K562 (cell line): ENCODE results near the gene TOGARAM2. TPM values are rescaled to one million over a fixed set of nuclear protein-coding genes. Genes with fewer than 3 reads are reported as not detected.

Source experiments
- ADNP ChIP-seq: fragments of 200-800 bp; sonication (Bioruptor generic); IDR thresholded peaks from 2 replicates; pipeline ENCODE4 v1.6.1; 2016; ENCODE audit warnings: missing genetic modification characterization, missing compliant biosample characterization
- BHLHE40 ChIP-seq: IDR thresholded peaks from 2 replicates; pipeline ENCODE4 v1.6.1; 2011; ENCODE audit warnings: low read length, improper control_type of control experiment
- BRCA1 ChIP-seq, 2 experiments: fragments of 450-650 bp in 1 of 2; sonication (generic) in 1 of 2; formaldehyde crosslinking in 1 of 2; IDR thresholded peaks; 2 replicates each; pipeline versions ENCODE4 v1.5.0 to v1.6.1; 2017 to 2020; ENCODE audit warnings: mild to moderate bottlenecking in 1 of 2, missing genetic modification reagents in 1 of 2
- BRF1 ChIP-seq: IDR thresholded peaks from 3 replicates; pipeline ENCODE4 v1.6.1; 2011; ENCODE audit warnings: borderline replicate concordance, mild to moderate bottlenecking; ENCODE audit not compliant: insufficient read length; ENCODE audit errors: extremely low read depth
- CEBPG ChIP-seq, 3 experiments: fragments of 200-800 bp in 1 of 3; sonication (Bioruptor generic) in 1 of 3; sonication (generic) in 1 of 3; formaldehyde crosslinking in 1 of 3; IDR thresholded peaks in 2 of 3; conservative IDR thresholded peaks in 1 of 3; 2 replicates each; pipeline versions ENCODE4 v1.6.1 to v1.8.0; 2016 to 2022; ENCODE audit warnings: missing compliant biosample characterization in 2 of 3, missing genetic modification characterization in 2 of 3, mild to moderate bottlenecking in 1 of 3, missing genetic modification reagents in 1 of 3
- CREB1 ChIP-seq, 2 experiments: sonication (generic) in 1 of 2; formaldehyde crosslinking in 1 of 2; IDR thresholded peaks; 2 replicates each; pipeline versions ENCODE4 v1.6.1 to v1.8.0; 2012 to 2022; ENCODE audit warnings: inconsistent platforms in 1 of 2, mild to moderate bottlenecking in 1 of 2, missing genetic modification reagents in 1 of 2, moderate library complexity in 1 of 2
- CSDE1 ChIP-seq, 2 experiments: fragments of 450-650 bp; IDR thresholded peaks; 2 replicates each; pipeline ENCODE4 v1.6.1; 2016; ENCODE audit warnings: mild to moderate bottlenecking in 1 of 2
- ETS2 ChIP-seq: IDR thresholded peaks from 2 replicates; pipeline ENCODE4 v1.6.1; 2016; ENCODE audit warnings: borderline replicate concordance, missing genetic modification characterization, mild to moderate bottlenecking, moderate library complexity, missing compliant biosample characterization; ENCODE audit not compliant: poor library complexity, severe bottlenecking
- EZH2 ChIP-seq: IDR thresholded peaks from 2 replicates; pipeline ENCODE4 v1.6.1; 2012; ENCODE audit warnings: low read depth, mild to moderate bottlenecking, inconsistent platforms, low read length, borderline replicate concordance
- FOSL1 ChIP-seq: fragments of 200-800 bp; sonication (Bioruptor generic); conservative IDR thresholded peaks from 2 replicates; pipeline ENCODE4 v1.6.1; 2016; ENCODE audit warnings: missing genetic modification characterization, missing compliant biosample characterization
- FOXK1 ChIP-seq: sonication (generic); formaldehyde crosslinking; IDR thresholded peaks from 2 replicates; pipeline ENCODE4 v1.8.0; 2022; ENCODE audit warnings: missing genetic modification reagents, mild to moderate bottlenecking, borderline replicate concordance
- HEY1 ChIP-seq: fragments of 250-450 bp; sonication (Bioruptor Pico); IDR thresholded peaks from 2 replicates; pipeline ENCODE4 v1.5.0; 2020; ENCODE audit warnings: mild to moderate bottlenecking, moderate library complexity, borderline replicate concordance
- HMG20B ChIP-seq: fragments of 250-450 bp; sonication (Bioruptor Pico); IDR thresholded peaks from 2 replicates; pipeline ENCODE4 v1.5.0; 2021; ENCODE audit warnings: mild to moderate bottlenecking
- L3MBTL2 ChIP-seq: fragments of 450-650 bp; IDR thresholded peaks from 2 replicates; pipeline ENCODE4 v1.6.1; 2016; ENCODE audit warnings: mild to moderate bottlenecking, moderate library complexity
- MAFK ChIP-seq: IDR thresholded peaks from 2 replicates; pipeline ENCODE4 v1.6.1; 2011; ENCODE audit warnings: low read length, improper control_type of control experiment
- NR2F6 ChIP-seq: fragments of 450-650 bp; formaldehyde crosslinking; IDR thresholded peaks from 2 replicates; pipeline ENCODE4 v1.4.0; 2020; ENCODE audit warnings: mild to moderate bottlenecking
- RAD21 ChIP-seq, 2 experiments: fragments of 250-450 bp in 1 of 2; fragments of 450-650 bp in 1 of 2; sonication (Bioruptor Pico) in 1 of 2; formaldehyde crosslinking in 1 of 2; IDR thresholded peaks in 1 of 2; conservative IDR thresholded peaks in 1 of 2; 2 replicates each; pipeline versions ENCODE4 v1.4.0 to v1.8.0; 2020 to 2022; ENCODE audit warnings: mild to moderate bottlenecking in 2 of 2, moderate library complexity in 1 of 2
- RAD51 ChIP-seq: fragments of 450-650 bp; IDR thresholded peaks from 2 replicates; pipeline ENCODE4 v1.7.1; 2016; ENCODE audit warnings: low read depth, mild to moderate bottlenecking, borderline replicate concordance
- SMAD1 ChIP-seq: fragments of 150-350 bp; IDR thresholded peaks from 2 replicates; pipeline ENCODE4 v1.6.1; 2014; ENCODE audit warnings: low read length, low read depth; ENCODE audit not compliant: partially characterized antibody
- SMAD4 ChIP-seq: fragments of 250-450 bp; sonication (Bioruptor Pico); conservative IDR thresholded peaks from 2 replicates; pipeline ENCODE4 v1.8.0; 2021; ENCODE audit warnings: inconsistent platforms, mild to moderate bottlenecking, moderate library complexity
- TAF7 ChIP-seq: fragments of 450-650 bp; IDR thresholded peaks from 2 replicates; pipeline ENCODE4 v1.6.1; 2016; ENCODE audit warnings: missing genetic modification characterization, missing compliant biosample characterization
- TARDBP ChIP-seq: fragments of 450-650 bp; IDR thresholded peaks from 2 replicates; pipeline ENCODE4 v1.6.1; 2016
- ZFX ChIP-seq: sonication (generic); formaldehyde crosslinking; IDR thresholded peaks from 2 replicates; pipeline ENCODE4 v1.8.0; 2022; ENCODE audit warnings: mild to moderate bottlenecking, missing genetic modification reagents, moderate library complexity
- ZNF124 ChIP-seq: sonication (generic); formaldehyde crosslinking; IDR thresholded peaks from 2 replicates; pipeline ENCODE4 v1.8.1; 2022; ENCODE audit warnings: missing genetic modification reagents
- ZNF444 ChIP-seq: fragments of 250-450 bp; sonication (Bioruptor Pico); IDR thresholded peaks from 2 replicates; pipeline ENCODE4 v1.4.0; 2020; ENCODE audit warnings: mild to moderate bottlenecking, moderate library complexity
- polyA plus RNA-seq, 8 experiments: library from polyadenylated mRNA; depleted of rRNA in 4 of 8; stranded (reverse) in 5 of 8; unstranded in 3 of 8; fragments of >200 nt; fragmentation: Nextera tagmentation in 2 of 8; fragmentation: Illumina TruSeq in 1 of 8; extraction: Ambion mirVana in 2 of 8; extraction: Trizol in 1 of 8; gene quantifications; 2 replicates each; pipeline versions ENCODE4 v1.2.1 to v1.2.3, GENCODE V29; 2011 to 2014; ENCODE audit warnings: inconsistent platforms in 1 of 8, missing spikeins in 1 of 8
- total RNA-seq, 7 experiments: library from RNA; depleted of rRNA in 6 of 7; stranded (reverse); fragments of >200 nt in 6 of 7; fragmentation: Illumina TruSeq in 2 of 7; extraction: Trizol in 2 of 7; gene quantifications; 2 replicates each; pipeline versions ENCODE4 v1.2.1 to v1.2.3, GENCODE V29; 2011 to 2021; ENCODE audit warnings: low replicate concordance in 1 of 7
- TF ChIP-seq, protein P1 (sequence below): fragments of 200-800 bp; sonication (Bioruptor generic); IDR thresholded peaks from 2 replicates; pipeline ENCODE4 v1.6.1; 2017; ENCODE audit warnings: missing genetic modification characterization, missing compliant biosample characterization
- TF ChIP-seq, protein P2 (sequence below): sonication (generic); formaldehyde crosslinking; IDR thresholded peaks from 2 replicates; pipeline ENCODE4 v1.8.1; 2023; ENCODE audit warnings: mild to moderate bottlenecking, missing genetic modification reagents

Gene TOGARAM2
- total and polyA plus RNA-seq, 9 of the 15 experiments (the other 6 are each of a cell fraction or from before 2014, with no cell fraction given) = not detected

DNA sequence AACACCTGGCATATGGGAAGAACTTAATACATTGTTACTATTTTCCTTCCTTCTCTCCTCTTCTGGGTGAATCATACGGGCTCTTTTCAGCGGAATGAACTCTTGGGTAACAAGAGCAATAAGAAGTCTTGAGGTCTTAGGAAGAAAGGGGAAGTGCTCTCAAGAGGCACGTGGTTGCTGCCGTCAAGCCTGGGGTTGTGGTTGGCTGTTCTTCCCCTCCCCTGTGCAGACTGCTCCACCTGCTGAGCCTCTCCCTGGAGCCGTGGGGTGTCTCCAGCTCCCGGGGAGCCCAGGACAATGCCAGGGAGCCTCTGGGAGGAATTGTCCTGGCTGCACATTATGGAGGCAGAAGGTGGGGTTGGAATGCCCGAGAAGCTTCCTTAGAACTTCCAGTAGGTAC lies 19.4 kb downstream of the TOGARAM2 start (continued):
- TF ChIP-seq BHLHE40 = peak; percentile 50
- TF ChIP-seq CEBPG (CRISPR knock-in tag; IDR thresholded peaks at IDR 0.05) = no peak
- peak in 1 of 2 experiments; percentile 25; a peak in 1 of 4 replicates for TF ChIP-seq CEBPG (tag; conservative IDR thresholded peaks at IDR 0.05 in 1 of 2, IDR thresholded peaks at IDR 0.05 in 1 of 2)
- no peak for TF ChIP-seq TAF7
- TF ChIP-seq SMAD4 (CRISPR knock-in tag) = no peak
- no peak for TF ChIP-seq HMG20B (CRISPR knock-in tag)
- TF ChIP-seq EZH2 = no peak
- TF ChIP-seq CSDE1 (IDR thresholded peaks at IDR 0.05) = no peak
- TF ChIP-seq, protein P1, sequence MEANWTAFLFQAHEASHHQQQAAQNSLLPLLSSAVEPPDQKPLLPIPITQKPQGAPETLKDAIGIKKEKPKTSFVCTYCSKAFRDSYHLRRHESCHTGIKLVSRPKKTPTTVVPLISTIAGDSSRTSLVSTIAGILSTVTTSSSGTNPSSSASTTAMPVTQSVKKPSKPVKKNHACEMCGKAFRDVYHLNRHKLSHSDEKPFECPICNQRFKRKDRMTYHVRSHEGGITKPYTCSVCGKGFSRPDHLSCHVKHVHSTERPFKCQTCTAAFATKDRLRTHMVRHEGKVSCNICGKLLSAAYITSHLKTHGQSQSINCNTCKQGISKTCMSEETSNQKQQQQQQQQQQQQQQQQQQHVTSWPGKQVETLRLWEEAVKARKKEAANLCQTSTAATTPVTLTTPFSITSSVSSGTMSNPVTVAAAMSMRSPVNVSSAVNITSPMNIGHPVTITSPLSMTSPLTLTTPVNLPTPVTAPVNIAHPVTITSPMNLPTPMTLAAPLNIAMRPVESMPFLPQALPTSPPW (CRISPR knock-in tag) = peak; percentile 45; the same call in 1 of the 2 replicates
- TF ChIP-seq HEY1 = no peak
- no peak for TF ChIP-seq BRF1
- no peak for TF ChIP-seq NR2F6 (CRISPR knock-in tag)
- TF ChIP-seq ZNF124 (CRISPR knock-in tag) = no peak
- no peak for TF ChIP-seq ZNF444 (CRISPR knock-in tag)
- TF ChIP-seq TARDBP = no peak
- no peak for TF ChIP-seq ADNP (tag)
- TF ChIP-seq SMAD1 = no peak
- no peak for TF ChIP-seq FOSL1 (tag)
- no peak for TF ChIP-seq BRCA1 (IDR thresholded peaks at IDR 0.05)
- TF ChIP-seq BRCA1 (CRISPR knock-in tag; IDR thresholded peaks at IDR 0.05) = no peak
- no peak for TF ChIP-seq MAFK
- peak; percentile 45; the same call in 1 of the 2 replicates for TF ChIP-seq RAD51
- TF ChIP-seq ETS2 (tag) = no peak
- TF ChIP-seq RAD21 (CRISPR knock-in tag; conservative IDR thresholded peaks at IDR 0.05 in 1 of 2, IDR thresholded peaks at IDR 0.05 in 1 of 2) = no peak
- TF ChIP-seq L3MBTL2 = peak; percentile 93
- TF ChIP-seq FOXK1 (CRISPR knock-in tag) = no peak
- TF ChIP-seq, protein P2, sequence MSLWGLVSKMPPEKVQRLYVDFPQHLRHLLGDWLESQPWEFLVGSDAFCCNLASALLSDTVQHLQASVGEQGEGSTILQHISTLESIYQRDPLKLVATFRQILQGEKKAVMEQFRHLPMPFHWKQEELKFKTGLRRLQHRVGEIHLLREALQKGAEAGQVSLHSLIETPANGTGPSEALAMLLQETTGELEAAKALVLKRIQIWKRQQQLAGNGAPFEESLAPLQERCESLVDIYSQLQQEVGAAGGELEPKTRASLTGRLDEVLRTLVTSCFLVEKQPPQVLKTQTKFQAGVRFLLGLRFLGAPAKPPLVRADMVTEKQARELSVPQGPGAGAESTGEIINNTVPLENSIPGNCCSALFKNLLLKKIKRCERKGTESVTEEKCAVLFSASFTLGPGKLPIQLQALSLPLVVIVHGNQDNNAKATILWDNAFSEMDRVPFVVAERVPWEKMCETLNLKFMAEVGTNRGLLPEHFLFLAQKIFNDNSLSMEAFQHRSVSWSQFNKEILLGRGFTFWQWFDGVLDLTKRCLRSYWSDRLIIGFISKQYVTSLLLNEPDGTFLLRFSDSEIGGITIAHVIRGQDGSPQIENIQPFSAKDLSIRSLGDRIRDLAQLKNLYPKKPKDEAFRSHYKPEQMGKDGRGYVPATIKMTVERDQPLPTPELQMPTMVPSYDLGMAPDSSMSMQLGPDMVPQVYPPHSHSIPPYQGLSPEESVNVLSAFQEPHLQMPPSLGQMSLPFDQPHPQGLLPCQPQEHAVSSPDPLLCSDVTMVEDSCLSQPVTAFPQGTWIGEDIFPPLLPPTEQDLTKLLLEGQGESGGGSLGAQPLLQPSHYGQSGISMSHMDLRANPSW (CRISPR knock-in tag) = no peak
- no peak for TF ChIP-seq CREB1 (IDR thresholded peaks at IDR 0.05)
- no peak for TF ChIP-seq CREB1 (CRISPR knock-in tag; IDR thresholded peaks at IDR 0.05)
- no peak for TF ChIP-seq ZFX (CRISPR knock-in tag)
